DOHH2 (cell line): ENCODE data around the gene HNRNPR.

Source experiments
- H3F3A ChIP-seq: fragments of 200-600 bp; sonication (generic), shearing (Covaris generic); 2 replicates; pipeline ENCODE4 v1.6.0; 2016; ENCODE audit warnings: antibody characterized with exemption, mild to moderate bottlenecking; ENCODE audit not compliant: control insufficient read depth, insufficient read depth
- H3K27ac ChIP-seq: fragments of 200-600 bp; sonication (generic); 2 replicates; pipeline ENCODE4 v1.5.1; 2014; ENCODE audit warnings: low read depth, mild to moderate bottlenecking, low read length, moderate library complexity
- H3K27me3 ChIP-seq: fragments of 200-600 bp; sonication (generic); 2 replicates; pipeline ENCODE4 v1.6.1; 2014; ENCODE audit warnings: mild to moderate bottlenecking, low read length, mixed read lengths; ENCODE audit not compliant: control insufficient read depth
- H3K36me3 ChIP-seq: fragments of 200-600 bp; sonication (generic); 2 replicates; pipeline ENCODE4 v1.6.1; 2014; ENCODE audit warnings: mild to moderate bottlenecking, low read length, moderate library complexity, mixed read lengths; ENCODE audit not compliant: control insufficient read depth
- H3K4me1 ChIP-seq: fragments of 200-600 bp; sonication (generic); 2 replicates; pipeline ENCODE4 v1.6.1; 2014; ENCODE audit warnings: mild to moderate bottlenecking, low read length, mixed read lengths; ENCODE audit not compliant: control insufficient read depth
- H3K4me2 ChIP-seq: fragments of 200-600 bp; sonication (generic); 2 replicates; pipeline ENCODE4 v1.6.0; 2014; ENCODE audit warnings: mild to moderate bottlenecking, low read length, moderate library complexity
- H3K4me3 ChIP-seq: fragments of 200-600 bp; sonication (generic); 2 replicates; pipeline ENCODE4 v1.5.1; 2014; ENCODE audit warnings: mild to moderate bottlenecking, low read length, mixed read lengths
- H3K79me2 ChIP-seq: fragments of 200-600 bp; sonication (generic); 2 replicates; pipeline ENCODE4 v1.6.1; 2014; ENCODE audit warnings: mild to moderate bottlenecking, low read length, mixed read lengths; ENCODE audit not compliant: control insufficient read depth
- H3K9me2 ChIP-seq: fragments of 200-600 bp; sonication (generic); replicated peaks from 2 replicates; pipeline ENCODE4 v1.6.1; 2014; ENCODE audit warnings: mild to moderate bottlenecking, low read length, mixed read lengths; ENCODE audit not compliant: control insufficient read depth
- H3K9me3 ChIP-seq: fragments of 200-600 bp; sonication (generic); 2 replicates; pipeline ENCODE4 v1.6.1; 2014; ENCODE audit warnings: antibody characterized with exemption, low read length, mixed read lengths; ENCODE audit not compliant: control insufficient read depth, insufficient read depth
- H4K20me1 ChIP-seq: fragments of 200-600 bp; sonication (generic); 2 replicates; pipeline ENCODE4 v1.6.0; 2014; ENCODE audit warnings: low read depth, mild to moderate bottlenecking, antibody characterized with exemption, low read length, moderate library complexity; ENCODE audit not compliant: control insufficient read depth, insufficient read depth
- CTCF ChIP-seq: fragments of 200-600 bp; sonication (generic); IDR thresholded peaks from one replicate; pipeline ENCODE4 v1.5.1; 2014; ENCODE audit warnings: antibody characterized with exemption, mild to moderate bottlenecking, low read depth, low read length; ENCODE audit not compliant: poor library complexity, severe bottlenecking
- EZH2phosphoT487 ChIP-seq: fragments of 200-600 bp; sonication (generic); IDR thresholded peaks from 2 replicates; pipeline ENCODE4 v1.6.1; 2017; ENCODE audit warnings: borderline replicate concordance, mild to moderate bottlenecking, antibody characterized with exemption, low read length, moderate library complexity, mixed read lengths

HNRNPR gene

GRCh38 chr1:23304140-23304620 lies 39.9 kb downstream of the HNRNPR start:
- no peaks in the 10 kb centered on the region for H3K9me3 ChIP-seq
- H3K4me1 ChIP-seq = no peaks in the 10 kb centered on the region
- peaks cover 31% of the 10 kb centered on the region for H3F3A ChIP-seq
- H3K27ac ChIP-seq = no peak overlapping the region
- no peaks in the 10 kb centered on the region for H4K20me1 ChIP-seq
- no peak for TF ChIP-seq EZH2phosphoT487
- no peak for TF ChIP-seq CTCF
- H3K79me2 ChIP-seq = peaks cover 5% of the 10 kb centered on the region; the same call in 1 of the 2 replicates
- no peak overlapping the region for H3K4me2 ChIP-seq
- no peaks in the 10 kb centered on the region for H3K27me3 ChIP-seq
- no peaks in the 10 kb centered on the region for H3K9me2 ChIP-seq
- H3K4me3 ChIP-seq = no peak overlapping the region
- peaks cover 90% of the 10 kb centered on the region for H3K36me3 ChIP-seq

- peaks cover 29% of the 10 kb centered on the region for H3F3A ChIP-seq
- no peaks in the 10 kb centered on the region for H3K9me3 ChIP-seq
- no peak overlapping the region for H3K4me3 ChIP-seq
- TF ChIP-seq CTCF = no peak
- TF ChIP-seq EZH2phosphoT487 = no peak
- no peak overlapping the region for H3K4me2 ChIP-seq
- no peaks in the 10 kb centered on the region for H4K20me1 ChIP-seq
- no peaks in the 10 kb centered on the region for H3K9me2 ChIP-seq
- H3K27ac ChIP-seq = no peak overlapping the region
- peaks cover 2% of the 10 kb centered on the region; the same call in 1 of the 2 replicates for H3K79me2 ChIP-seq
- H3K27me3 ChIP-seq = no peaks in the 10 kb centered on the region
- peaks cover 90% of the 10 kb centered on the region for H3K36me3 ChIP-seq
- no peaks in the 10 kb centered on the region for H3K4me1 ChIP-seq
Observed at GRCh38 chr1:23303524-23303923, 40.6 kb downstream of the HNRNPR start.

GRCh38 chr1:23296931-23297330 lies 47.2 kb downstream of the HNRNPR start:
- Histone ChIP-seq H3K79me2 (no peaks in the 10 kb centered on the region), H4K20me1 (no peaks in the 10 kb centered on the region), H3K27ac (no peak overlapping the region), H3K4me1 (no peaks in the 10 kb centered on the region), H3K9me2 (no peaks in the 10 kb centered on the region), H3K27me3 (no peaks in the 10 kb centered on the region), H3K9me3 (no peaks in the 10 kb centered on the region), H3K4me3 (no peak overlapping the region), H3F3A (peaks cover 16% of the 10 kb centered on the region), H3K4me2 (no peak overlapping the region), H3K36me3 (peaks cover 68% of the 10 kb centered on the region)
- no peak for TF ChIP-seq CTCF
- TF ChIP-seq EZH2phosphoT487 = no peak
